Stimulated activated CD4-positive, alpha-beta T cell treated with anti-CD3 and anti-CD28 coated beads, Interleukin-1b, Interleukin-23, amount 100 ng/mL, for 24 hours (primary cell): ENCODE results near the gene NSD1.

Experiments used
- DNase-seq, 4 experiments: peaks; one replicate each; pipeline ENCODE4 v3.0.0-alpha.2; 2020; ENCODE audit warnings: low read depth in 4 of 4, low spot score in 1 of 4

Gene NSD1

GRCh38 chr5:177269976-177270375 is 136.4 kb downstream of the NSD1 start:
- no peak for DNase-seq

GRCh38 chr5:177270653-177271052 is 137.1 kb downstream of the NSD1 start:
- DNase-seq, result no peak

- DNase-seq, result no peak
Measured at GRCh38 chr5:177271113-177271512, 137.5 kb downstream of the NSD1 start.

DNA sequence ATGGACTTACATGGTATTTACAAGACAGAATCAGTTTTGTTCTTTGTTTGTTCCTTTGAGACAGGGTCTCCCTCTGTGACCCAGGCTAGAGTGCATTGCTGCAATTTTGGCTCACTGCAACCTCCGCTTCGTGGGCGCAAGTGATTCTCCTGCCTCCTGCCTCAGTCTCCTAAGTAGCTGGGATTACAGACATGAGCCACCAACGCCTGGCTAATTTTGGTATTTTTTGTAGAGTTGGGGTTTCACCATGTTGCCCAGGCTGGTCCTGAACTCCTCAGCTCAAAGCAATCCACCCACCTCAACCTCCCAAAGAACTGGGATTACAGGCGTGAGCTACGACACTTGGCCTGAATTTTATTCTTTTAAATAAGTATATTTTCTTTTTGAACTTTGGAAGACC is 142.3 kb downstream of the NSD1 start:
- DNase-seq, result no peak

DNA sequence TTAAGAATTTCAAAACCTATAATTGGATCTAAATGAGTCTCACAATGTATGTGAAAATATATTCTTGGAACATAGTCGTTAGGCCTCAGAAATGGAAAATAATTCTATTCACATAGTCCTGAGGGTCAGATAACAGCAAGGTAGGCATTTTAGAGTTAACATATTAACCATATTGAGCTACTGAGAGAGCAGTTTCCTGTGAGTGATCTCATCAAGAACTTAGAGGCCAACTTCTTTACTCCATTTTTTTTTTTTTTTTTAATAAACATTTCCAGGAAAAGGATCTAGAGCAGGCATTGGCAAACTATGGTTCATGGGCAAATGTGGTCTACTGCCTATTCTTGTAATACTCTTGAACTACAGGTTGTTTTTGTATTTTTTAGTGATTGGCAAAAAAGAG is 143.3 kb downstream of the NSD1 start:
- DNase-seq, result no peak

DNA sequence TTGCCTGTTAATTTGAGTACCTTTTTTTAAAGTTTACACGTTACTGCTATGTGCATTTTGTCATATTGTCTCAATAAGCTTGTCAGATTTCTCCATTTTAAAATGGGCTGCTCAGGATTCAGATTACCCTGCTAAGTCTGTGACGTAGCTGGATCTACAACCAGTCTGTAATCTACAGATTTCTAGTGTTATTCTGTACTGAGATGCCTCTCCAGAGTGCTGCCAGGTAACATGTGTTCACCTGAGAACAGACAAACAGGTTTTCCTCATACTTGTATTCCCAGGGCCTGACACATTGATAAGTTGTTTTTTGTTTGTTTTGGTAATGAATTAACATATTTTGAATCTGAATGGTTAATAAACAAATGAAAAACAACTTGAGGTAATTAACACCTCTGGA is 154.6 kb downstream of the NSD1 start:
- no peak for DNase-seq

DNA sequence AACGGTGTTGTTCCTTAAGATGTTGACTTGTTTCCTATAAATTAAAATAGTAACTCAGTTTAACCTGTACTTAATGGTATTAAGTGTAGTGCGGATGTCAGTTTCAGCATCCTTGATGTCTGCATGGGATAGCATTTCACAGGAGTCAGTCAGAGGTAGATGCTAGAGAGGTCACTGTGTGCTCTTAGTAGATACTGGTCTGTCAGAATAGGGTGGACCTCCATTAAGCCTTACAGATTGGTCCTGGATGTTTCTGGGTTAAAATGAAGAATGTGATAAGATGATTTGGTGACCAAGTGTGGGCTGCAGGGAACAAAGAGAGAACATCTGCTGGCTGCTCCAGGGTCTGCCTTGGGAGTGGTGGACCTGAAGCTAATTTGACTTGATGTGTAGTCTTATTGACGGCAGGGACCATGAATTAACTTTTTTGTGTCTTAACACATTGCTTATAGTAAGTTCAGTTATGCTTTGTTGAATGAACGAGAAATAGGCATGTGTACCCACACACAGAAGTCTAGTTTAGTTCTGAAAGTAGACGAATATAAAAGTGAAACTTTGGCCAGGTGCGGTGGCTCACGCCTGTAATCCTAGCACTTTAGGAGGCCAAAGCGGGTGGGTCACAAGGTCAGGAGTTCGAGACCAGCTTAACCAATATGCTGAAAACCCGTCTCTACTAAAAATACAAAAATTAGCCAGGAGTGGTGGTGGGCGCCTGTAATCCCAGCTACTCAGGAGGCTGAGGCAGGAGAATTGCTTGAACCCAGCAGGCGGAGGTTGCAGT is 157.4 kb downstream of the NSD1 start:
- DNase-seq, result no peak

- no peak for DNase-seq
Measured at GRCh38 chr5:177291735-177292134, 158.2 kb downstream of the NSD1 start.

- DNase-seq, result no peak
Measured at GRCh38 chr5:177293819-177294581, 160.4 kb downstream of the NSD1 start.

- DNase-seq, result no peak
Measured at GRCh38 chr5:177294632-177295031, 161.1 kb downstream of the NSD1 start.

DNA sequence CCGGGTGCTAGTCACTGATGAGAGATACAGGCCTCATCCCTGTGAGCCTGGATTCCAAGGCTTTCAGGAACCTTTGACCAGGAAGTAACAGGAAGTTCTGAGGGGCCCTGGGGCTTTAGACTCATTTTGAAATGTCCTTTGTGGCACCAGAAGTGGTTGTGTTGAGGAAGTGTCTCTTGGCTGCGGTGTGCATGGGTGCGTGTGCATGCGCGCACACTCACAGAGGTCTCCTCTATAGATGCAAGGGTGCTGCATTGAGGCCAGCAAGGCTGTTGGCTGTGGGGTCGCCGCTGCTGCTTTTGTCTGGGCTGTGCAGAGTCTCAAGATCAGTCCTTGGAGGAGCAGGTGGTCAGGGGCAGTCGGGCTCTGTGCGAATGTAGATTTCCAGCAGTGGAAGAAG is 162.4 kb downstream of the NSD1 start:
- DNase-seq, result no peak

GRCh38 chr5:177296581-177296980 is 163.0 kb downstream of the NSD1 start:
- no peak for DNase-seq

DNA sequence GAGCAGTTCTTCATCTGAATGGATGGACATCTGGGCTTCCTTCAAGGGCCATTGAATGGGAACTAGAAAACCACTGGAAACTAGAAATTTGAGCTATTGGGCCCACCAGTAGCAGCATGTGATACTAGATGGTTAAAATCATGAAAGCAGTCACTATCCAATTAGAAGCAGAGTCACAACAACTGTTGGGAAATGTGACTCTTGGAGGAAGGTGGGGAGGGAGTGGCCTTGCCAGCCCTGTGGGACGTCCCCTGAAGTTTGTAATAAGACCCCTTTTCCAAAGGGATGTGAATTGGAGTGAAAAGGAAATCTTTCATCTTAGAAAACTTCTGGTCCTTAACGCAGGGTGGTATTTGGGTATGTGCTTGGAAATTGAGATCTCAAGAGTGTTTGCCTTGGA is 164.3 kb downstream of the NSD1 start:
- DNase-seq, result no peak

DNA sequence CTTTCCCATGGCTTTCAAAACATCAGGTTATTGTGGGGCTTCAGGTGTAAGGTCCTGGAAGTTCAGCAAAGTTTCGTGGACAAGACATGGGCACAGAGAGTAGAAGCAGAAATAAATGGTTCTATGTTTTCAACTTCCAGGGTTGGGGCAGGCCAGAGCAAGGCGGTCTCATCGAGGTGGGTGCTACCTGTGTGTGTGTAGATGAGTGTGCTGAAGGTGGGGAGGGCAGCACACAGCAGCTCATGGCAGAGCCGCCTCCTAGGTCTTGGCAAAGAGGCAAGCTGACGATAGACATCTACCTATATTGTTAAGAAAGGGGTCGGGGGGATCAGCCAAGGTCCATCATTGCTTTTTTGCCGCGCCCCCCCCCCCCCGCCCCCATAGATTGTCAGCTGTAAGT is 166.1 kb downstream of the NSD1 start:
- no peak for DNase-seq

DNA sequence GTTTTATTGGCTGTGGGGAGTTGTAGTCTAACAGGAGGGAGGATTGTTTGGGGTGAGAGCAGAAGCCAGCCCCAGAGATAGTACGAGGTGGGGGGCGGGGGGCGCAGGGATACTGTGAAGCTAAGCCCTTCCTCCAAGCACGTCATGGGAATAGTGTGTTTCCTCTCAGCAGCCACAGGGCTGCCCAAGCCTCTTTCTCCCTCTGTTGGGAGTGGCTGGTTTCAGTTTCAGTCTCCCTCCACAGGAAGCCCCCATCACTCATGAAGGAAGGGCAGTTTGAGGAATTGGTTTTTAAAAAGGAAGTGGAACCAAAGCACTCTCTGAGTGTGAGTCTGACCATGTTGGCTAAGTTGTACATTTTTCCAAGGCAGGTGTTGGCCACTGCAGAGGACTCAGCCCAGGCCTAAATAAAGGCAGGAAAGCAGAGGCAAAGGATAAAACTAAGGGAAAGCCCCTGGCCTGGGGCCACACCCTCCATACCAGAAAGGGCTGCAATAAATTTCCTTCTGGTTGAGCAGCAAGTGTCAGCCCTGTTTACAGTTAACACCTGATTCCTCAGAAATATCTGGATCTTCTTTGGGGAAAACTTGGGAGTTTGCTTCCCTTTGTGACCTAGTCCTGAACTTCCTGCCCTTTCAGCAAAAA is 166.8 kb downstream of the NSD1 start:
- DNase-seq, result no peak

- DNase-seq, result no peak
Measured at GRCh38 chr5:177300951-177301350, 167.4 kb downstream of the NSD1 start.

DNA sequence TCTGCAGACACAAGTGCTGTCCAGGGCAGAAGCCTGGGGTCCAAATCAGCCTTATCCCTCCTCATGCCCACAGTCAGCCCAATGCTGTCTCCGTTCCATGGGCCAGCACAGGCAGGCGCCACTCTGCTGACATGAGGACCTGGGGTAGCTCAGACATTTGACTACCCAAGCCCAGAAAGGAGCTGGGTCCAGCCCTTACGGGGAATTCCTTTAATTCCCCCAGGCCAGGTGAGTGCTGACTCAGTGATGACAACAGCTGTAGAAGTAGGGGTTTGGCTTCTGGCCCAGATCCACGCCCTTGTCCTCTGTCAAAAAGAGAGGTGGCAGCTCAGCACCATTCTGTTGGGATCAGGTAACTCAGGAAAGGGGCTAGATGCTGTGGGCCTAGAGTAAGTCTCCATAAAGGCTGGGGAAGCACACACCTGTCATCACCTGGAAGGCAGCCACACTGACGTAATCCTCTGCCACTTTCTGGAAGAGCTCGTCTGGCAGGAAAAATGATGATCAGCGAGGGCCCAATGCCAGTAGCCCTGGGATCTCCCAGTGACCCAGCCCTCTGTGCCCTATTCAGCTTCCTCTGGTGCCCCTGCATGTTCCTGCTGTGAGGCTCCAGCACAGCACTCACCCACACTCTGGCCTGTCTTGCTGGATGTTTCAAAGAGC is 168.1 kb downstream of the NSD1 start:
- no peak for DNase-seq

- no peak for DNase-seq
Measured at GRCh38 chr5:177302354-177303110, 169.0 kb downstream of the NSD1 start.

DNA sequence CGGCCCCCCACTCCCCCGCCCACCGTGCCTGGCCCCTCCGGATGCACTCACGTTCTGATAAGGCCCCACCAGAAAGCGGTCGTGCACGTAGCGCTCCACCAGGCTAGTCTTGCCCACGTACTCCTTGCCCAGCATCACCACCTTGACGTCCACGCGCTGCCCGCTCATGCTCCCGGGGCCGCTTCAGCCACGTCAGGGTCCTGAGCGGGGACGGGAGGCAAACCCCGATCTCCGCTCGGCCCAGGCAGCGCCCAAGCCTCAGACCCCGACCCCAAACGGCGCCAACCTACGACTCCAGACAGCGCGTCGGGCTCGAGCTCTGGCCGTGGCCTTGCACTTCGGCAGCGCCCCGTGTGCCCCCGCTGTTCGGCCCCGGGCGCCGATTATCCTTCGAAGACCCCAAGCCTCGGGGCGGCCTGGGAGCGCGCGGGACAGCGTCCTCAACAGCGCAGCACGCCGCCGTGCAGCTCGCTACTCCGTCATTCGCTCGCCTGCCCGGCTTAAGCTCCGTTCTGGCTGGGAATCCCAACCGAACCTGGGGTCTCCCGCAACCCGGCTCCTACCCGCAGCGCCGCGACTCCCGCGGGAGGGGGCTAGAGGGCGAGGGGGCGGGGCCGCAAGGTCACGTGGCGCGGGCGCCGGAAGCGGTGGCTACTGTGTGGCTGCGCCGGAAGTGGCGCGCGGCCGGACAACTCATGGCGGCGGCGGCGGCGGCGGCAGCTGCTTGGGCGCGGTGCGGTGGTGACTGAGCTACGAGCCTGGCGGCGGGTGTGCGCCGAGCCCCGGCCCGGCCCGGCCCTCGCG is 169.8 kb downstream of the NSD1 start, which contains the start of the genes PRELID1 and RAB24:
Gene PRELID1, plus strand, starts transcription at position 679 of the 804 bp plus-strand sequence. CDS start 187 bp downstream, outside the sequence.
Gene RAB24, minus strand, starts transcription at position 599 of the 804 bp plus-strand sequence. Its CDS starts 431 bp downstream, at position 168.
- DNase-seq, result peak; percentile 76 to 88 (median 84)

DNA sequence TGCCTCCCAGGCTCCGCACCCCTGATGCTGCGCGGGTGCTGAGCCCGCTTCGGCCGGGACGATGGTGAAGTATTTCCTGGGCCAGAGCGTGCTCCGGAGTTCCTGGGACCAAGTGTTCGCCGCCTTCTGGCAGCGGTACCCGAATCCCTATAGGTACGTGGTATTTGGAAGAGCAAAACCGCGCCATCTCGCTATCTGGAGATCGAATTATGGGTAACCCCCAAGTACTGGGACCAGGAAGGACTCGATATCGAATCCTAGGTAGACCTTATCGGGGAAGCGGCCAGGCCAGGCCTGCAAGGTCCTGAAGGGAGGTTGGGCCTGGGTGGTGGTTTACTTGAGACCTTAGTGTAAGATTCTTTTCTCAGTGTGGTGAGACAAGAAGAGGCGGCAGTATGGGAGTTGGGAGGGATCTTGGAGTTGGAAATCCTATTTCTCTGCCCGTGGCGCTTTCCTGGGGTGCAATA is 170.4 kb downstream of the NSD1 start:
- DNase-seq, result no peak
